ENCODE data around the gene PMP22. TPM values are rescaled to one million over a fixed set of nuclear protein-coding genes. Genes with fewer than 3 reads are reported as not detected.

PMP22 gene
- total RNA-seq = 100 to 1,000 TPM; 171 to 253 (median 237) TPM

GRCh38 chr17:15265131-15265530, at the start of gene PMP22:
Gene PMP22 (minus strand): TSS chr17:15265326. CDS start chr17:15260727, 4,599 bp downstream.
- intact Hi-C loops (cut with DNase I) = no loop called here
- Histone ChIP-seq H3K4me1 (peaks cover under 1 to 30% (median 28%) of the 10 kb centered on the region in 4 donors), H3K4me3 (peak within 1 kb of the TSS; percentile 72 to 81 (median 76)), H3K27ac (replicated peaks in 1 of 4) (peak within 1 kb of the TSS; percentile 94 to 99 (median 97)), H3K27me3 (no peaks in the 10 kb centered on the region), H3K9me3 (no peaks in the 10 kb centered on the region), H3K36me3 (no peaks in the 10 kb centered on the region)
- TF ChIP-seq POLR2AphosphoS5 (IDR thresholded peaks at IDR 0.05) (peak; percentile 52 to 78), POLR2A (IDR thresholded peaks at IDR 0.05; ENCODE audit: low read depth) (no peak)
- 74% methylated on average over 6 of the region's 6 CpGs for WGBS
- DNase-seq (ENCODE audit: extremely low spot score) = no peak

GRCh38 chr17:15311996-15312395, 46.9 kb upstream of the PMP22 start:
- no peak overlapping the region for H3K4me3 ChIP-seq
- intact Hi-C loops (cut with DNase I) = no loop called here
- 86% methylated on average over 5 of the region's 5 CpGs for WGBS
- H3K36me3 ChIP-seq = no peaks in the 10 kb centered on the region
- H3K4me1 ChIP-seq = peaks cover 0 to 16% (median under 1%) of the 10 kb centered on the region in 4 donors
- H3K27ac ChIP-seq (replicated peaks in 1 of 4) = no peak overlapping the region
- H3K9me3 ChIP-seq = no peaks in the 10 kb centered on the region
- DNase-seq (ENCODE audit: extremely low spot score) = peak; percentile 47
- no peaks in the 10 kb centered on the region for H3K27me3 ChIP-seq
- TF ChIP-seq POLR2AphosphoS5 (IDR thresholded peaks at IDR 0.05) (no peak), CTCF (IDR thresholded peaks at IDR 0.05) (no peak), EP300 (IDR thresholded peaks at IDR 0.05) (no peak), POLR2A (IDR thresholded peaks at IDR 0.05; ENCODE audit: low read depth) (no peak)

GRCh38 chr17:15309793-15310192, 44.7 kb upstream of the PMP22 start:
- no peak overlapping the region for H3K27ac ChIP-seq (replicated peaks in 1 of 4)
- H3K27me3 ChIP-seq = no peaks in the 10 kb centered on the region
- intact Hi-C loops (cut with DNase I) = no loop called here
- TF ChIP-seq POLR2AphosphoS5 (IDR thresholded peaks at IDR 0.05) = no peak
- no peak for TF ChIP-seq EP300 (IDR thresholded peaks at IDR 0.05)
- TF ChIP-seq CTCF (IDR thresholded peaks at IDR 0.05) = no peak
- TF ChIP-seq POLR2A (IDR thresholded peaks at IDR 0.05; ENCODE audit: low read depth) = no peak
- H3K4me1 ChIP-seq = peaks cover 0 to 23% (median 7%) of the 10 kb centered on the region in 4 donors
- H3K9me3 ChIP-seq = no peaks in the 10 kb centered on the region
- WGBS = 53% methylated on average over 3 of the region's 3 CpGs
- peak; percentile 62 for DNase-seq (ENCODE audit: extremely low spot score)
- H3K4me3 ChIP-seq = no peak overlapping the region
- no peaks in the 10 kb centered on the region for H3K36me3 ChIP-seq

- Histone ChIP-seq H3K9me3 (no peaks in the 10 kb centered on the region), H3K27me3 (no peaks in the 10 kb centered on the region), H3K36me3 (no peaks in the 10 kb centered on the region), H3K4me1 (peaks cover 0 to 23% (median 7%) of the 10 kb centered on the region in 4 donors), H3K4me3 (no peak overlapping the region), H3K27ac (replicated peaks in 1 of 4) (no peak overlapping the region)
- intact Hi-C loops (cut with DNase I) = no loop called here
- WGBS = 95% methylated on average over 3 of the region's 3 CpGs
- no peak for DNase-seq (ENCODE audit: extremely low spot score)
- TF ChIP-seq EP300 (IDR thresholded peaks at IDR 0.05) = no peak
- TF ChIP-seq POLR2A (IDR thresholded peaks at IDR 0.05; ENCODE audit: low read depth) = no peak
- no peak for TF ChIP-seq POLR2AphosphoS5 (IDR thresholded peaks at IDR 0.05)
- TF ChIP-seq CTCF (IDR thresholded peaks at IDR 0.05) = no peak
These were observed 44.1 kb upstream of the PMP22 start for GRCh38 chr17:15309236-15309635.

- peak; percentile 87 for DNase-seq (ENCODE audit: extremely low spot score)
- intact Hi-C loops (cut with DNase I) = no loop called here
- Histone ChIP-seq H3K4me3 (no peak overlapping the region), H3K27me3 (no peaks in the 10 kb centered on the region), H3K9me3 (no peaks in the 10 kb centered on the region), H3K36me3 (no peaks in the 10 kb centered on the region), H3K4me1 (peaks cover 0 to 23% (median 7%) of the 10 kb centered on the region in 4 donors), H3K27ac (replicated peaks in 1 of 4) (no peak overlapping the region)
- 87% methylated on average over 7 of the region's 7 CpGs for WGBS
- TF ChIP-seq POLR2AphosphoS5 (IDR thresholded peaks at IDR 0.05) (no peak), EP300 (IDR thresholded peaks at IDR 0.05) (no peak), CTCF (IDR thresholded peaks at IDR 0.05) (no peak), POLR2A (IDR thresholded peaks at IDR 0.05; ENCODE audit: low read depth) (no peak)
These were observed 43.6 kb upstream of the PMP22 start for GRCh38 chr17:15308758-15309157.
